ENCODE measurements around the gene AURKAIP1.

- no peak for TF ChIP-seq TRIM28 (IDR thresholded peaks at IDR 0.05)
- no peak for TF ChIP-seq POLR2A (conservative IDR thresholded peaks at IDR 0.05)
- TF ChIP-seq TEAD4 (IDR thresholded peaks at IDR 0.05; ENCODE audit: low read length), result no peak
- no peak for TF ChIP-seq TEAD4 (CRISPR knock-in tag; IDR thresholded peaks at IDR 0.05; ENCODE audit: borderline replicate concordance)
- TF ChIP-seq CTCF (IDR thresholded peaks at IDR 0.05 in 2 of 3, conservative IDR thresholded peaks at IDR 0.05 in 1 of 3; ENCODE audit: insufficient read depth in 2 of 3, low read depth in 1 of 3, low read length in 3 of 3), result no peak
- no peak for TF ChIP-seq SAP30 (IDR thresholded peaks at IDR 0.05; ENCODE audit: borderline replicate concordance, insufficient read depth, low read depth, low read length, poor library complexity, severe bottlenecking)
- TF ChIP-seq ATF3 (IDR thresholded peaks at IDR 0.05), result no peak
- TF ChIP-seq ATF3 (CRISPR knock-in tag; conservative IDR thresholded peaks at IDR 0.05), result no peak
- TF ChIP-seq CHD4 (IDR thresholded peaks at IDR 0.05; ENCODE audit: insufficient read depth, insufficient replicate concordance, low read depth, low read length, poor library complexity, severe bottlenecking), result no peak
Measured at GRCh38 chr1:1419813-1420653, 45.0 kb upstream of the AURKAIP1 start.

Data from K562 (cell line).